ENCODE measurements around the gene ZNF439.

- TF ChIP-seq, protein P1, sequence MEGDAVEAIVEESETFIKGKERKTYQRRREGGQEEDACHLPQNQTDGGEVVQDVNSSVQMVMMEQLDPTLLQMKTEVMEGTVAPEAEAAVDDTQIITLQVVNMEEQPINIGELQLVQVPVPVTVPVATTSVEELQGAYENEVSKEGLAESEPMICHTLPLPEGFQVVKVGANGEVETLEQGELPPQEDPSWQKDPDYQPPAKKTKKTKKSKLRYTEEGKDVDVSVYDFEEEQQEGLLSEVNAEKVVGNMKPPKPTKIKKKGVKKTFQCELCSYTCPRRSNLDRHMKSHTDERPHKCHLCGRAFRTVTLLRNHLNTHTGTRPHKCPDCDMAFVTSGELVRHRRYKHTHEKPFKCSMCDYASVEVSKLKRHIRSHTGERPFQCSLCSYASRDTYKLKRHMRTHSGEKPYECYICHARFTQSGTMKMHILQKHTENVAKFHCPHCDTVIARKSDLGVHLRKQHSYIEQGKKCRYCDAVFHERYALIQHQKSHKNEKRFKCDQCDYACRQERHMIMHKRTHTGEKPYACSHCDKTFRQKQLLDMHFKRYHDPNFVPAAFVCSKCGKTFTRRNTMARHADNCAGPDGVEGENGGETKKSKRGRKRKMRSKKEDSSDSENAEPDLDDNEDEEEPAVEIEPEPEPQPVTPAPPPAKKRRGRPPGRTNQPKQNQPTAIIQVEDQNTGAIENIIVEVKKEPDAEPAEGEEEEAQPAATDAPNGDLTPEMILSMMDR (IDR thresholded peaks at IDR 0.05 in 4 of 5, conservative IDR thresholded peaks at IDR 0.05 in 1 of 5): no peak
- TF ChIP-seq POLR2A (IDR thresholded peaks at IDR 0.05): no peak
Measured at GRCh38 chr19:11853358-11853757, 4.8 kb downstream of the ZNF439 start.
